CD4-positive, alpha-beta memory T cell (primary cell): ENCODE results near the gene PTPRD. TPM values are rescaled to one million over a fixed set of nuclear protein-coding genes. Genes with fewer than 3 reads are reported as not detected.

Source experiments
- CTCF ChIA-PET: fragments of 350-600 bp; sonication (Branson Sonifier 250); formaldehyde crosslinking; loops from one replicate; lab custom pipeline; 2021; ENCODE audit warnings: inconsistent platforms; ENCODE audit not compliant: partially characterized antibody; lab: Charles Lee
- POLR2A ChIA-PET: fragments of 350-600 bp; sonication (Branson Sonifier 250); formaldehyde crosslinking; loops from one replicate; lab custom pipeline; 2021; ENCODE audit not compliant: partially characterized antibody; lab: Charles Lee
- DNase-seq, 5 donors: peaks; one replicate each; pipeline versions ENCODE4 v3.0.0 to v3.0.0-alpha.2; 2020 to 2022; ENCODE audit warnings: mixed read lengths in 1 of 5
- H3K27ac ChIP-seq: one replicate; pipeline ENCODE4 v1.7.0; 2013; ENCODE audit warnings: low read depth, low read length
- H3K27me3 ChIP-seq: 2 replicates; pipeline ENCODE4 v1.7.0; 2013; ENCODE audit warnings: mild to moderate bottlenecking, low read length, moderate library complexity; ENCODE audit not compliant: insufficient read depth
- H3K36me3 ChIP-seq: 2 replicates; pipeline ENCODE4 v1.7.0; 2013; ENCODE audit warnings: mild to moderate bottlenecking, low read length, moderate library complexity; ENCODE audit not compliant: insufficient read depth
- H3K4me1 ChIP-seq: 2 replicates; pipeline ENCODE4 v1.7.0; 2013; ENCODE audit warnings: mild to moderate bottlenecking, low read length, moderate library complexity; ENCODE audit not compliant: insufficient read depth
- H3K4me3 ChIP-seq, 2 donors: one replicate each; pipeline ENCODE4 v1.7.0; 2013; ENCODE audit warnings: low read length in 2 of 2, mild to moderate bottlenecking in 1 of 2
- H3K9me3 ChIP-seq, 2 donors: one replicate each; pipeline ENCODE4 v1.7.0; 2013; ENCODE audit warnings: low read length in 2 of 2, control low read depth in 1 of 2; ENCODE audit not compliant: control insufficient read depth in 1 of 2
- H3K27ac Mint-ChIP-seq, 7 donors: one replicate each; pipeline ENCODE4 v1.8.0; 2020 to 2021; ENCODE audit warnings: mixed read lengths in 7 of 7, mild to moderate bottlenecking in 6 of 7, inconsistent platforms in 3 of 7, moderate library complexity in 3 of 7
- H3K27me3 Mint-ChIP-seq, 2 donors: one replicate each; pipeline ENCODE4 v1.8.0; 2020 to 2021; ENCODE audit warnings: mixed read lengths in 2 of 2
- H3K36me3 Mint-ChIP-seq, 2 donors: one replicate each; pipeline ENCODE4 v1.8.0; 2020 to 2021; ENCODE audit warnings: mixed read lengths in 2 of 2, inconsistent platforms in 1 of 2, mild to moderate bottlenecking in 1 of 2
- H3K4me1 Mint-ChIP-seq, 4 donors: one replicate each; pipeline ENCODE4 v1.8.0; 2020 to 2021; ENCODE audit warnings: mixed read lengths in 4 of 4, mild to moderate bottlenecking in 1 of 4
- H3K4me3 Mint-ChIP-seq, 8 donors: one replicate each; pipeline ENCODE4 v1.8.0; 2020 to 2021; ENCODE audit warnings: mixed read lengths in 8 of 8, mild to moderate bottlenecking in 7 of 8, moderate library complexity in 6 of 8, inconsistent platforms in 3 of 8
- H3K9me3 Mint-ChIP-seq, 8 donors: one replicate each; pipeline ENCODE4 v1.8.0; 2020 to 2021; ENCODE audit warnings: mixed read lengths in 8 of 8, mild to moderate bottlenecking in 5 of 8, inconsistent platforms in 3 of 8, moderate library complexity in 1 of 8
- intact Hi-C: fragments of 100-400 bp; cut with micrococcal nuclease; formaldehyde crosslinking; loops from one replicate; pipeline ENCODE4 v1.15.1; 2023
- polyA plus RNA-seq, 2 donors: library from polyadenylated mRNA; unstranded; fragments of 300-500 nt; fragmentation: Illumina TruSeq; gene quantifications; one replicate each; pipeline ENCODE4 v1.2.3, GENCODE V29; 2021
- total RNA-seq, 2 experiments: library from RNA; stranded (reverse); gene quantifications; one replicate each; pipeline ENCODE4 v1.2.3, GENCODE V29; 2021

The PTPRD gene
- total and polyA plus RNA-seq, 4 experiments from 2014 or later, result not detected

GRCh38 chr9:8730618-8731017 lies 1882.2 kb downstream of the PTPRD start:
- Histone ChIP-seq H3K27ac (no peak overlapping the region), H3K27me3 (no peaks in the 10 kb centered on the region), H3K9me3 (no peaks in the 10 kb centered on the region), H3K36me3 (no peaks in the 10 kb centered on the region), H3K4me1 (no peaks in the 10 kb centered on the region), H3K4me3 (no peak overlapping the region)
- intact Hi-C loops, result no loop called here
- Mint-ChIP-seq H3K27ac (no peak overlapping the region), H3K27me3 (peaks cover 5 to 7% of the 10 kb centered on the region in 2 donors), H3K9me3 (no peaks in the 10 kb centered on the region), H3K4me3 (no peak overlapping the region), H3K36me3 (no peaks in the 10 kb centered on the region), H3K4me1 (no peaks in the 10 kb centered on the region)
- CTCF ChIA-PET, result no interaction called here
- DNase-seq, result no peak
- POLR2A ChIA-PET, result no interaction called here

GRCh38 chr9:8728910-8729309 lies 1883.9 kb downstream of the PTPRD start:
- Mint-ChIP-seq H3K27ac (no peak overlapping the region), H3K27me3 (peaks cover 5% of the 10 kb centered on the region in 2 donors), H3K4me3 (no peak overlapping the region), H3K9me3 (no peaks in the 10 kb centered on the region), H3K36me3 (no peaks in the 10 kb centered on the region), H3K4me1 (no peaks in the 10 kb centered on the region)
- Histone ChIP-seq H3K27ac (no peak overlapping the region), H3K4me3 (no peak overlapping the region), H3K36me3 (no peaks in the 10 kb centered on the region), H3K27me3 (no peaks in the 10 kb centered on the region), H3K9me3 (no peaks in the 10 kb centered on the region), H3K4me1 (no peaks in the 10 kb centered on the region)
- POLR2A ChIA-PET, result no interaction called here
- CTCF ChIA-PET, result no interaction called here
- intact Hi-C loops, result no loop called here
- no peak for DNase-seq

- H3K36me3 ChIP-seq, result no peaks in the 10 kb centered on the region
- H3K4me1 Mint-ChIP-seq, result no peaks in the 10 kb centered on the region
- no peaks in the 10 kb centered on the region for H3K4me1 ChIP-seq
- H3K9me3 Mint-ChIP-seq, result no peaks in the 10 kb centered on the region
- H3K36me3 Mint-ChIP-seq, result no peaks in the 10 kb centered on the region
- ChIA-PET POLR2A (no interaction called here), CTCF (no interaction called here)
- no peak overlapping the region for H3K27ac ChIP-seq
- intact Hi-C loops, result no loop called here
- H3K27me3 ChIP-seq, result no peaks in the 10 kb centered on the region
- no peak overlapping the region for H3K4me3 ChIP-seq
- H3K27me3 Mint-ChIP-seq, result peaks cover 0 to 5% of the 10 kb centered on the region in 2 donors
- no peak for DNase-seq
- no peak overlapping the region for H3K4me3 Mint-ChIP-seq
- no peak overlapping the region for H3K27ac Mint-ChIP-seq
- no peaks in the 10 kb centered on the region for H3K9me3 ChIP-seq
Measured at GRCh38 chr9:8727191-8727590, 1885.6 kb downstream of the PTPRD start.

- Mint-ChIP-seq H3K9me3 (no peaks in the 10 kb centered on the region), H3K4me1 (no peaks in the 10 kb centered on the region), H3K4me3 (no peak overlapping the region), H3K27me3 (peaks cover 0 to 5% of the 10 kb centered on the region in 2 donors), H3K27ac (no peak overlapping the region), H3K36me3 (no peaks in the 10 kb centered on the region)
- H3K9me3 ChIP-seq, result no peaks in the 10 kb centered on the region
- POLR2A ChIA-PET, result no interaction called here
- no peaks in the 10 kb centered on the region for H3K4me1 ChIP-seq
- H3K36me3 ChIP-seq, result no peaks in the 10 kb centered on the region
- H3K27me3 ChIP-seq, result no peaks in the 10 kb centered on the region
- intact Hi-C loops, result no loop called here
- no peak overlapping the region for H3K27ac ChIP-seq
- CTCF ChIA-PET, result no interaction called here
- DNase-seq, result no peak
- no peak overlapping the region for H3K4me3 ChIP-seq
Measured at GRCh38 chr9:8726692-8727091, 1886.1 kb downstream of the PTPRD start.

- Histone ChIP-seq H3K36me3 (no peaks in the 10 kb centered on the region), H3K4me3 (no peak overlapping the region), H3K9me3 (no peaks in the 10 kb centered on the region), H3K27me3 (no peaks in the 10 kb centered on the region), H3K27ac (no peak overlapping the region), H3K4me1 (no peaks in the 10 kb centered on the region)
- DNase-seq, result no peak
- intact Hi-C loops, result no loop called here
- Mint-ChIP-seq H3K4me3 (no peak overlapping the region), H3K27ac (no peak overlapping the region), H3K9me3 (no peaks in the 10 kb centered on the region), H3K27me3 (peaks cover 0 to 5% of the 10 kb centered on the region in 2 donors), H3K4me1 (no peaks in the 10 kb centered on the region), H3K36me3 (no peaks in the 10 kb centered on the region)
- POLR2A ChIA-PET, result no interaction called here
- CTCF ChIA-PET, result no interaction called here
Measured at GRCh38 chr9:8725635-8726034, 1887.2 kb downstream of the PTPRD start.

- Histone ChIP-seq H3K4me1 (no peaks in the 10 kb centered on the region), H3K27ac (no peak overlapping the region), H3K9me3 (no peaks in the 10 kb centered on the region), H3K27me3 (no peaks in the 10 kb centered on the region), H3K36me3 (no peaks in the 10 kb centered on the region), H3K4me3 (no peak overlapping the region)
- POLR2A ChIA-PET, result no interaction called here
- no peak for DNase-seq
- peaks cover 0 to 5% (median under 1%) of the 10 kb centered on the region in 4 donors for H3K4me1 Mint-ChIP-seq
- intact Hi-C loops, result no loop called here
- no peaks in the 10 kb centered on the region for H3K9me3 Mint-ChIP-seq
- CTCF ChIA-PET, result no interaction called here
- no peak overlapping the region for H3K27ac Mint-ChIP-seq
- H3K27me3 Mint-ChIP-seq, result peaks cover 0 to 3% of the 10 kb centered on the region in 2 donors
- no peaks in the 10 kb centered on the region for H3K36me3 Mint-ChIP-seq
- no peak overlapping the region for H3K4me3 Mint-ChIP-seq
Measured at GRCh38 chr9:8724284-8725018, 1888.4 kb downstream of the PTPRD start.

- ChIA-PET CTCF (no interaction called here), POLR2A (no interaction called here)
- Histone ChIP-seq H3K4me1 (no peaks in the 10 kb centered on the region), H3K4me3 (no peak overlapping the region), H3K27ac (no peak overlapping the region), H3K27me3 (no peaks in the 10 kb centered on the region), H3K9me3 (no peaks in the 10 kb centered on the region), H3K36me3 (no peaks in the 10 kb centered on the region)
- intact Hi-C loops, result no loop called here
- H3K4me1 Mint-ChIP-seq, result peaks cover 0 to 9% (median under 1%) of the 10 kb centered on the region in 4 donors
- no peaks in the 10 kb centered on the region for H3K9me3 Mint-ChIP-seq
- H3K27me3 Mint-ChIP-seq, result peaks cover 0 to 3% of the 10 kb centered on the region in 2 donors
- no peak overlapping the region for H3K4me3 Mint-ChIP-seq
- H3K27ac Mint-ChIP-seq, result no peak overlapping the region
- DNase-seq, result no peak
- H3K36me3 Mint-ChIP-seq, result no peaks in the 10 kb centered on the region
Measured at GRCh38 chr9:8723195-8723594, 1889.6 kb downstream of the PTPRD start.
